ENCODE data around the gene HABP4.

The HABP4 gene

DNA sequence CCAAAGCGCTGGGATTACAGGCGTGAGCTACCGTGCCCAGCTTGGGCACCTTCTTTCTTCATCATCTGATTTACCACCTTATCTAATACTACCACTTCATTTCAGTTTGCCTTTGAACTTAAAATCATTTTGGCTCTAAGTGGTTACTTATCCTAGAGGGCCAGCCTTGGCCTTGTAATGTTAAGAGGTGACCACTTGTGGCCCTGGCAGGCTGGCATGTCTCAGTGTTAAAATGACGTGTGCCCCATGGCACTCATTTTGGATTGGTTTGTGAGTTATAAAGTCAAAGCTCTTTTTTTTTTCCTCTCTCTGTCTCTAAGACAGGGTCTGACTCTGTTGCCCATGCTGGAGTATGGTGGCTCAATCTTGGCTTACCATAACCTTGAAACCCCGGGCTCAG is 17.8 kb downstream of the HABP4 start:
- H3K36me3 ChIP-seq (ENCODE audit: control insufficient read depth, insufficient read depth, low read length): peaks cover 29% of the 10 kb centered on the region
- H3K4me1 ChIP-seq (ENCODE audit: control insufficient read depth, insufficient read depth, low read length, poor library complexity, severe bottlenecking): no peaks in the 10 kb centered on the region
- no peak for DNase-seq
- no peak overlapping the region for H3K4me3 ChIP-seq (ENCODE audit: insufficient read depth, low read depth, low read length, poor library complexity, severe bottlenecking)
- H3K9me3 ChIP-seq (ENCODE audit: control insufficient read depth, low read length): no peaks in the 10 kb centered on the region
- H3K27me3 ChIP-seq (replicated peaks; ENCODE audit: control insufficient read depth, insufficient read depth, low read length, poor library complexity, severe bottlenecking): no peaks in the 10 kb centered on the region
- H3K27ac ChIP-seq (ENCODE audit: insufficient read depth, low read length, poor library complexity, severe bottlenecking): no peak overlapping the region

DNA sequence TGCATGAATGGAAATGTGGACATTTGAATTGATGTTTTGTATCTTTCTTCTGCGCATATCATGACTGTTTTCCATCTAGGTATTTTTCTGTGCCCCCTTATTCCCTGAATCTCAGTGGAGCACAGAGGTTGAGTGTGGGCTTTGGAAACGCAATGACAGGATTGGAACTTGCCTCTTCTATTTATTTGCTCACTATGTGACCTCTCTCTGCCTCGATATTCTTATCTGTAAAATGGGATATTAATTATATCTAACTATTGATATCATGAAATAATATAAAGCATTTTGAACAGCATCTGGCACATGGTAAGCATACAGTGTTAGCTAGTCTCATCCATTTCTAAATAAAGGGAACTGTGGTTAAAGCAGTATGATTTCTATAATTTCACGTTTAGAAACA is 26.0 kb downstream of the HABP4 start:
- no peaks in the 10 kb centered on the region for H3K27me3 ChIP-seq (replicated peaks; ENCODE audit: control insufficient read depth, insufficient read depth, low read length, poor library complexity, severe bottlenecking)
- H3K36me3 ChIP-seq (ENCODE audit: control insufficient read depth, insufficient read depth, low read length): peaks cover 25% of the 10 kb centered on the region
- H3K27ac ChIP-seq (ENCODE audit: insufficient read depth, low read length, poor library complexity, severe bottlenecking): no peak overlapping the region
- DNase-seq: no peak
- no peaks in the 10 kb centered on the region for H3K4me1 ChIP-seq (ENCODE audit: control insufficient read depth, insufficient read depth, low read length, poor library complexity, severe bottlenecking)
- H3K4me3 ChIP-seq (ENCODE audit: insufficient read depth, low read depth, low read length, poor library complexity, severe bottlenecking): no peak overlapping the region
- no peaks in the 10 kb centered on the region for H3K9me3 ChIP-seq (ENCODE audit: control insufficient read depth, low read length)

DNA sequence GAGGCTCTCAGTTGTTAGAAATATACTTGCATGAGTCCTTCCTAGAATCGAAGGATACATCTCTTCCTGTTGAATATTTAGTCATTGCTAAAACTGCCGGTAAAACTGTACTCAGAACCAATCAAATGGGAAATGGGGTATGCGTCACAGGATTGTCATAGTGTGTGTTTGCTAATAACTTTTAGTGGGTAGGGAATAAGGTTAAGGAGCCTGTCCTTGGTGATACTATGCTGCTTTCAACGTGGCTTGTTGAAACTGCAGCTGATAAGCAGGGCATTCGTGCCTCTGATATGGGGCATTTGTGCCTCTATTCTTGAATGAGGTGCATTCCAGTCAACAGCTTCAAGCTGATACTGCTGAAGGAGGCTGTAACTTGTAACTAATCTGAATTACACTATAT is 26.6 kb downstream of the HABP4 start:
- Histone ChIP-seq H3K4me1 (ENCODE audit: control insufficient read depth, insufficient read depth, low read length, poor library complexity, severe bottlenecking) (no peaks in the 10 kb centered on the region), H3K4me3 (ENCODE audit: insufficient read depth, low read depth, low read length, poor library complexity, severe bottlenecking) (no peak overlapping the region), H3K27ac (ENCODE audit: insufficient read depth, low read length, poor library complexity, severe bottlenecking) (no peak overlapping the region), H3K9me3 (ENCODE audit: control insufficient read depth, low read length) (no peaks in the 10 kb centered on the region), H3K27me3 (replicated peaks; ENCODE audit: control insufficient read depth, insufficient read depth, low read length, poor library complexity, severe bottlenecking) (no peaks in the 10 kb centered on the region), H3K36me3 (ENCODE audit: control insufficient read depth, insufficient read depth, low read length) (peaks cover 19% of the 10 kb centered on the region)
- DNase-seq: no peak

DNA sequence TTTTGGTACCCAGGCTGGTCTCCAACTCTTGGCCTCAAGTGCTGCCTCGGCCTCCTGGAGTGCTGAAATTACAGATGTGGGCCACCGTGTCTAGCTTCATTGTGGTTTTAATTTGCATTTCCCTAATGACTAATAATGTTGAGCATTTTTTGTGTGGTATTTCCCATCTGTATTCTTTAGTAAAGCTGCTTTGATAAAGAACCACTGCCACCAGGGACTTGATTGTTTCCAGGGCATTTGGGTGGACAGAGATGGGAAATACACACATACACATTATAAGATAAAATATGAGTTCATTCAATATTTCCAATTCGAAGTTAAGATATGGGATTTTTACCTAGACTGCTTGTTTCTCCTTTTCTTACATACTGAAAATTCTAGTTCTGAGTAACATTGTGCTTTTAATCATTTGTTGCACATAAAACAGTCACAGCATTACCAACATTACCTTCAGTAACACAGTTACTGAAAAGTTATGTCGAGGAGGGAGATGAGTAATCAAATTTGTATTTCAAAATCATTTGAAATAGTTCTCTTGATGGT is 28.9 kb downstream of the HABP4 start:
- Histone ChIP-seq H3K4me3 (ENCODE audit: insufficient read depth, low read depth, low read length, poor library complexity, severe bottlenecking) (no peak overlapping the region), H3K4me1 (ENCODE audit: control insufficient read depth, insufficient read depth, low read length, poor library complexity, severe bottlenecking) (no peaks in the 10 kb centered on the region), H3K27ac (ENCODE audit: insufficient read depth, low read length, poor library complexity, severe bottlenecking) (no peak overlapping the region), H3K36me3 (ENCODE audit: control insufficient read depth, insufficient read depth, low read length) (no peaks in the 10 kb centered on the region), H3K27me3 (replicated peaks; ENCODE audit: control insufficient read depth, insufficient read depth, low read length, poor library complexity, severe bottlenecking) (no peaks in the 10 kb centered on the region), H3K9me3 (ENCODE audit: control insufficient read depth, low read length) (no peaks in the 10 kb centered on the region)
- no peak for DNase-seq

DNA sequence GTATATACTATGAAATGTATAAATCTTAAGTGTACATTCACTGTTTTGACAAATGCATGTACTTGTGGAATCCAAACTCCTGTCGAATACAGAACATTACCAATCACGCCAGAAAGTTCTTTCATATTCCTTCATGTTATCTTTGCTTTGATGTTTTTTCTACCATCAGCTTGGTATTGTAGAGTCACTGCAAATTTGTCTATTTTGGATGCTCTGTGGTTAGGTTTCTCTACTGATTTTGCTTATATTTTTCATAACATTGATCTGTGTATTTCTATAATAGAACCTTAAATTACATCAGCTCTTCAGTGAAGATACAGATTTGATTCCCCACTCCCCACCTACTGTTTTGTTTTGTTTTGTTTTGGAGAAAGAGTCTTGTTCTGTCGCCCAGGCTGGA is 30.8 kb downstream of the HABP4 start:
- DNase-seq: no peak
- H3K27ac ChIP-seq (ENCODE audit: insufficient read depth, low read length, poor library complexity, severe bottlenecking): no peak overlapping the region
- no peaks in the 10 kb centered on the region for H3K9me3 ChIP-seq (ENCODE audit: control insufficient read depth, low read length)
- H3K27me3 ChIP-seq (replicated peaks; ENCODE audit: control insufficient read depth, insufficient read depth, low read length, poor library complexity, severe bottlenecking): no peaks in the 10 kb centered on the region
- H3K4me3 ChIP-seq (ENCODE audit: insufficient read depth, low read depth, low read length, poor library complexity, severe bottlenecking): no peak overlapping the region
- H3K36me3 ChIP-seq (ENCODE audit: control insufficient read depth, insufficient read depth, low read length): peaks cover 11% of the 10 kb centered on the region
- H3K4me1 ChIP-seq (ENCODE audit: control insufficient read depth, insufficient read depth, low read length, poor library complexity, severe bottlenecking): no peaks in the 10 kb centered on the region

DNA sequence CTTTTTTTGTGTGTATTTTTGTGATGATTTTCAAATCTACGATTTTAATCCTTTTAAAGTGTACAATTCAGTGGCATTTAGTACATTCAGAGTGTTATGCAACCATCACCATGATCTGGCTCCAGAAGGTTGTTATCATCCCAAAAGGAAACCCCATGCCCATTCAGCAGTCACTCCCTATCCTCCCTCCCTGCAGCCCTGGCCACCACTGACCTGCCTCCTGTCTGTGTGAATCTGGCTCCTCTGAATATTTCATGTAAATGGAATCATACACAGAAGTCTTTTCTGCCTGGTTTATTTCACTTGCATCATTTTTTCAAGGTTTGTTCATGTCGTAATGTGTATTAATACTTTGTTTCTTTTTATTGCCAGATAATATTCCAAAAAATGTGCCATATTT is 32.5 kb downstream of the HABP4 start:
- H3K27me3 ChIP-seq (replicated peaks; ENCODE audit: control insufficient read depth, insufficient read depth, low read length, poor library complexity, severe bottlenecking): no peaks in the 10 kb centered on the region
- H3K4me3 ChIP-seq (ENCODE audit: insufficient read depth, low read depth, low read length, poor library complexity, severe bottlenecking): no peak overlapping the region
- DNase-seq: no peak
- H3K36me3 ChIP-seq (ENCODE audit: control insufficient read depth, insufficient read depth, low read length): peaks cover 17% of the 10 kb centered on the region
- H3K9me3 ChIP-seq (ENCODE audit: control insufficient read depth, low read length): no peaks in the 10 kb centered on the region
- H3K4me1 ChIP-seq (ENCODE audit: control insufficient read depth, insufficient read depth, low read length, poor library complexity, severe bottlenecking): no peaks in the 10 kb centered on the region
- H3K27ac ChIP-seq (ENCODE audit: insufficient read depth, low read length, poor library complexity, severe bottlenecking): no peak overlapping the region

DNA sequence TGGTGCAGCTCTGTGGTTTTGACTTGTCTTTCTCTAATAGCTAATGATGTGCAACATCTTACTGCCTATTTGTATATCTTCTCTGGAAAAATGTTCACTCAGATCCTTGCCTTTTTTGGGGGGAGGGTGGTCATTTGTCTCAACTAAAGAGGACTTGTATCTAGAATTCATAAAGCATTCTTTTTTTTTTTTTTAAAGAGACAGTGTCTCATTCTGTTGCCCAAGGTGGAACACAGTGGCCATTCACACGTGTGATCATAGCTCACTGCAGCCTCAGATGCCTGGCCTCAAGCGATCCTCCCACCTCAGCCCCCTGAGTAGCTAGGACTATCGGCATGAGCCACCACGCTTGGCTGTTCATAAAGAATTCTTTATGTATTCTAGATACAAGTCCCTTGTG is 33.2 kb downstream of the HABP4 start:
- Histone ChIP-seq H3K9me3 (ENCODE audit: control insufficient read depth, low read length) (no peaks in the 10 kb centered on the region), H3K27ac (ENCODE audit: insufficient read depth, low read length, poor library complexity, severe bottlenecking) (no peak overlapping the region), H3K36me3 (ENCODE audit: control insufficient read depth, insufficient read depth, low read length) (peaks cover 22% of the 10 kb centered on the region), H3K4me1 (ENCODE audit: control insufficient read depth, insufficient read depth, low read length, poor library complexity, severe bottlenecking) (no peaks in the 10 kb centered on the region), H3K4me3 (ENCODE audit: insufficient read depth, low read depth, low read length, poor library complexity, severe bottlenecking) (no peak overlapping the region), H3K27me3 (replicated peaks; ENCODE audit: control insufficient read depth, insufficient read depth, low read length, poor library complexity, severe bottlenecking) (no peaks in the 10 kb centered on the region)
- no peak for DNase-seq

DNA sequence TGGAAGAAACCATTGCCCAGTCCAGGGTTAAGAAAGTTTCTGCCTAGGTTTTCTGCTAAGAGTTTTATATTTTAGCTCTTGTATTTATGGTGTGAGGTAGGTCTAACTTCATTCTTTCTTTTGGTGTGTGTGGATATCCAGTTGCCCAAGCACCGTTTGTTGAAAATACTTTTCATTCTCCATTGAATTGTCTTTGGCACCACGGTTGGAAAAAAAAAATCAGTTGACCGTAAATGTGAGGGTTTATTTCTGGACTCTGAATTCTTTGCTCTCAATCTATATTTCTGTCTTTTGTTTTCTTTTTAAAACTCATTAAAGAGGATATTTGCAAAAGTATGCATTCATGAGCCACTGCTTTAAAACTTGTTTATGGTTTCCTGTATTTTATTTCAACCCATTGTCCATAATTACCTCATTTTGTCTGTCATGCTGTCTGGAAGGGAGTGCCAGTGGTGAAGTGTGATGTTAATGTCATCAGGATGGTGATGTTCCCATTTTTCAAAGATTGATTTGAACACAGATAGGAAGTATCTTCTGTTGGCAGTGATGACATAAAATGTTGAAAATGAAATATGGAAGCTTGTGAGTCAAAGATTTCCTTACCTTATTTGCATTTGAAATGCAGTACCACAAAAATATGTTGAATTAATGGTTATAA is 33.9 kb downstream of the HABP4 start:
- no peaks in the 10 kb centered on the region for H3K9me3 ChIP-seq (ENCODE audit: control insufficient read depth, low read length)
- peaks cover 29% of the 10 kb centered on the region for H3K36me3 ChIP-seq (ENCODE audit: control insufficient read depth, insufficient read depth, low read length)
- H3K27me3 ChIP-seq (replicated peaks; ENCODE audit: control insufficient read depth, insufficient read depth, low read length, poor library complexity, severe bottlenecking): no peaks in the 10 kb centered on the region
- no peak for DNase-seq
- no peaks in the 10 kb centered on the region for H3K4me1 ChIP-seq (ENCODE audit: control insufficient read depth, insufficient read depth, low read length, poor library complexity, severe bottlenecking)
- no peak overlapping the region for H3K4me3 ChIP-seq (ENCODE audit: insufficient read depth, low read depth, low read length, poor library complexity, severe bottlenecking)
- H3K27ac ChIP-seq (ENCODE audit: insufficient read depth, low read length, poor library complexity, severe bottlenecking): no peak overlapping the region

DNA sequence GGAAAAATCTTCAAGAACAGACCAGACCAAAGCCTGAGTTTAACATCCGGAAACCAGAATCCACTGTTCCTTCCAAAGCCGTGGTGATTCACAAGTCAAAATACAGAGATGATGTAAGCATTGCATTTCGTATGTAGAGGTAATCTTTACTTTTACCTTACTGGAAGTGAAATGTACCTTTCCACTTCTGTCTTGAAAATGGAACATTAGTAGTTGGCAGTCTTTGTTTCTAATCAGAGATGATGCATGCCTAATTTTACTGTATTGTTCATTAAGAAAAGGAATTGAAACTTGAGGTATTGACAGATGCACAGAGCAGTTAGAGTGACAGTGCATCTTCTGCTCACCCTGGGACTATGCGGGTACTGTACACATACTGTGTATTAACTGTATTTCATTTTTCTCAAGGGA is 34.6 kb downstream of the HABP4 start:
- Histone ChIP-seq H3K4me1 (ENCODE audit: control insufficient read depth, insufficient read depth, low read length, poor library complexity, severe bottlenecking) (no peaks in the 10 kb centered on the region), H3K9me3 (ENCODE audit: control insufficient read depth, low read length) (no peaks in the 10 kb centered on the region), H3K27me3 (replicated peaks; ENCODE audit: control insufficient read depth, insufficient read depth, low read length, poor library complexity, severe bottlenecking) (no peaks in the 10 kb centered on the region), H3K27ac (ENCODE audit: insufficient read depth, low read length, poor library complexity, severe bottlenecking) (no peak overlapping the region), H3K36me3 (ENCODE audit: control insufficient read depth, insufficient read depth, low read length) (peaks cover 36% of the 10 kb centered on the region), H3K4me3 (ENCODE audit: insufficient read depth, low read depth, low read length, poor library complexity, severe bottlenecking) (no peak overlapping the region)
- no peak for DNase-seq

DNA sequence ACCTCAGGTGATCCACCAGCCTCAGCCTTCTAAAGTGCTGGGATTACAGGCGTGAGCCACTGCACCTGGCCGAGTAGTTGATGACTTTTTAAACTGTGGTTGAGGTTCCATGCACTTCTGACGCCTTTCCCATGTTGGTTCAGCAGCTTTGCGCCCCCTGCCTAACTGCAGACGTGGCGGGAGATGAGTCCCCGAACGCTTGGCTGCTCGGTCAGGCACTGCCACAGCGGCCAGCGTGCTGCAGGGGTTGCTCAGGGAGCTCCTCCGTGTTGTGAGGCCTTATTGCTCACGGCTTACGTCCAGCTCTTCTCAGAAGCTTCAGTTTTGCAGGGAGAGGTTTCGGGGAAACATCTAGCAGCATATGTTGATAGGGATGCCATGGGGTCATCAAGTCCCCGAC is 35.3 kb downstream of the HABP4 start:
- Histone ChIP-seq H3K27ac (ENCODE audit: insufficient read depth, low read length, poor library complexity, severe bottlenecking) (no peak overlapping the region), H3K36me3 (ENCODE audit: control insufficient read depth, insufficient read depth, low read length) (peaks cover 43% of the 10 kb centered on the region)
- DNase-seq: no peak

More for the DNA sequence above, 35.3 kb downstream of the HABP4 start:
- Histone ChIP-seq H3K27me3 (replicated peaks; ENCODE audit: control insufficient read depth, insufficient read depth, low read length, poor library complexity, severe bottlenecking) (no peaks in the 10 kb centered on the region), H3K9me3 (ENCODE audit: control insufficient read depth, low read length) (no peaks in the 10 kb centered on the region), H3K4me3 (ENCODE audit: insufficient read depth, low read depth, low read length, poor library complexity, severe bottlenecking) (no peak overlapping the region), H3K4me1 (ENCODE audit: control insufficient read depth, insufficient read depth, low read length, poor library complexity, severe bottlenecking) (no peaks in the 10 kb centered on the region)

All from effector memory CD4-positive, alpha-beta T cell (primary cell).